Fibroblast of upper back skin (primary cell): ENCODE data around the gene GRIP2.
"Not testable (repeated sequence)": the region's sequence is repeated elsewhere in the genome, so short reads cannot be mapped to it uniquely, and the experiment has no call there.

Experiments used
- DNase-seq: peaks from one replicate; pipeline ENCODE4 v3.0.0-alpha.2; 2013

Gene GRIP2

DNA sequence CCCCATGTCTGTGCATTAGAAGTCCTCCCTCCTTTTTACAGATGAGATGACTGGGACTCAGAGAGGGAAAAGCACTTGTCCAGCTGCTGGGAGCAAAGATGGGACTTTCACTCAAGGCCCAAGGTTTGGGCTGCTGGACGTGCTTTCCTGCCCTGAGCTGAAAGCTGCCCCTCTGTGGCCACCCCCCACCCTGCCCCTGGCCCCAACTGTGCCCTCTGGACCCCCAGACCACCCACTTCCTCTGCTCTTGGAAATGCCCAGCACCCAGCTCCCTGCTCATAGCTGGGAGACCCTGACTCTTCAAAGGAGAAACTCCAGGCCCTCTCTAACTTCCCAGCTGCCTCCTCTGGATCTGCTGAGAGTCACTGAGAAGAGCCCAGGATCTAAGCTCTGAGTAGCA is 20.7 kb downstream of the GRIP2 start:
- no peak for DNase-seq

DNA sequence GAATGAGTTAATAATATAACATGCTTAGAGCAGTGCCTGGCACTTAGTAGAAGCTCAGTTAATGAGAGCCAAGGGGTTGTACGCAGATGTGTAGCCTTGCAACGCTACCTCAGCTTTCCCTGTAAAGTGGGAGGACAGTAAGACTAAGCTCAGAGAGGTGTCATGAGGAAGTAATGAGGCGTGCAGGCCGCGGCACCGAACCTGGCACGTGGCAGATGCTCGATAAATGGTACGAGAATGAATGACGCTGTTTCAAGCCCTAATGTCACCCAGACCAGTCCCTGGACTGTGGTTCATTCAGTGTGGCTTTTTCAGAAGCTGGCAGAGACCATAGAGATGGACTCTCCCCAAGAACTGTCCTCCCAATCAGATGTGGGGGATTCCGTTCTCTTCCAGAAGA is 21.2 kb downstream of the GRIP2 start:
- no peak for DNase-seq

DNA sequence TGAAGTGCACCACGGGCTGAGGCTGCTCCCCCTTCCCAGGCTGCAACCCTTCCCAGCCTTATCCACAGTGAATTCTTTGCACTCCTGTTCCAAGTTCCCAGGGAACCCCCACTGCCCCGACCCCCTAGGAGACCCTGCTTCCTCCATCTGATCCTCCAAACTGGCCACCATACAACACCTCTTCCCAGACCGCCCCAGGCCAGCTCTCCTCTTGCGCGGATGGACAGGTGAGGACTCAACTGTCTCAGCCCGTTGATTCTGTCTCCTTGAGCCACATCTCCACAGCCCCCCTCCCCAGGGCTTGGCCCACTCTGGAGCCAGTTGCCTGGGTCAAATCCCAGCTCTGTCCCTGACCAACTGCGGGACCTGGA is 21.7 kb downstream of the GRIP2 start:
- no peak for DNase-seq

DNA sequence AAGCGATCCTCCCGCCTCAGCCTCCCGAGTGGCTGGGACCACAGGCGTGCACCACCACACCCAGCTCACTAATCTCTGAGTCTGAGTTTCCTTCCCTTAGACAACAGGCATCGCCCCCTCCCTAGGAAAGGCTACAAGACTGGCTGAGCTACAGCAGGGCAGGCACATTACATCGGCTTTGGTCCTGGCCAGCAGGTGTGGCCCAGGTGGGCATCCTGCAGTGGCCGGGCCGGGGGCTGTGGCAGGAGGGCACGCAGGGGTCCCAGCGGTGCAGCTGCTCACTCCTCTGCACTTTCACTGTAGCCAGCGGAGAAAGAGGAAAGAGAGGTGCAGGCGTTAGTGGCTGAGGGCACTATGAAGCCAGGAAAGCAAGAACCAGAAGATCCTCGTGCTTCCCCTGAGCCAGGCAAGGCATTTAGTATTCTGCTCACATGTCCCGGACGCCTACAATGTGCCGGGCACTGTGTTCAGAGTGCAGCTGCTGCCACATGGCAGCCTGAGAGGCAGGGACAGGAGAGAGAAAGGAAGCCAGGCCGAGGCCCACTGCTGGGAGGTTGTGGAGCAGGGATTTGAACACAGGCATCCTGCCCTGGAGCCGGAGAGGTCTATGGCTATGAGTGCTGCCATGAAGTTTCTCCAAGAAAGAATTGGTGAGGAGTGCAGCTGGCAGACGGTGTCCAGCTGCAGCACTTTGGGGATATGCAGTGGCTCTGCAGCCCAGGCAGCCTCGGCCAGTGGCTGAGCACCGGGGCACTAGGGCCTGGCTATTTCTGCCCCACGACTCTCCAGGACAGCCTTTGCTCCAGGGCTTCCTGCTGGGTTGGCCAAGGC is 22.3 kb downstream of the GRIP2 start:
- no peak for DNase-seq

DNA sequence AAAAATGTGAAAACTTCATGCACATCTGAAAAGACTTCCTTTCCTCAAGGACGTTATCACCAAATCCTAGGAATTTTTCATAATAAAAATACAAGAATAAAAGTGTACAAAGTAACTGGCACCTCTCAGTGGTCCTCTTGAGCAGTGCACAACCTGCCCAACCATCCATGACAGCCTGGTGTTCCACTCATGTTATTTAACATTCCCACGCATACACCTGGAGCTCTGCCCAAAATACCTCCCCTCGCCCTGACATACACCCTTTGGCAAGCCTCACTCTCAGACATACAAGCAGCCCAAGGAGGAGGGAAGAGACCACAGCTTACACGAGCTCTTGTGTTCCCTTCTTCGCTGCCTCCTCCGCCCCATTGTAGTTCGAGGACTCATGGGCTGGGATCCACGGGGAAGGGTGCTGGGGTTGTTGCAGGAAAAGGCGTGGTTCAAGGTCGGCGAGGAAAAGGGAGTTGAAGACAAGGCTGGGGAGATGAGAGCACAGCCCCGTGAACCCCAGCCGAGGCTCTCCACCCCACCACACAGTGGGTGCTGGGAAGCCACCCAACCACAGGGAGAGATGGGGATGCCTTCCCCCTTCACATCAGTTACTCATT is 23.3 kb downstream of the GRIP2 start:
- DNase-seq: no peak

DNA sequence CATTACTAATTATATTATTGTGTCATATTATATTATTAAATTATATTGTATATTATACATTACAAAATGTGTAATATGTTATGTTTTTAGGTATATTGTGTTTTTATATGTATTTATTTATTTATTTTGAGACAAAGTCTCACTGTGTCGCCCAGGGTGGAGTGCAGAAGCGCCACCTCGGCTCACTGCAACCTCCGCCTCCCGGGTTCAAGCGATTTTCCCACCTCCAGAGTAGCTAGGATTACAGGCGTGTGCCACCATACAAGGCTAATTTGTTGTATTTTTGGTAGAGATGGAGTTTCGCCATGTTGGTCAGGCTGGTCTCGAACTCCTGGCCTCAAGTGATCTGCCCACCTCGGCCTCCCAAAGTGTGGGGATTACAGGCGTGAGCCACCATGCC is 24.6 kb downstream of the GRIP2 start:
- DNase-seq: not testable (repeated sequence)

DNA sequence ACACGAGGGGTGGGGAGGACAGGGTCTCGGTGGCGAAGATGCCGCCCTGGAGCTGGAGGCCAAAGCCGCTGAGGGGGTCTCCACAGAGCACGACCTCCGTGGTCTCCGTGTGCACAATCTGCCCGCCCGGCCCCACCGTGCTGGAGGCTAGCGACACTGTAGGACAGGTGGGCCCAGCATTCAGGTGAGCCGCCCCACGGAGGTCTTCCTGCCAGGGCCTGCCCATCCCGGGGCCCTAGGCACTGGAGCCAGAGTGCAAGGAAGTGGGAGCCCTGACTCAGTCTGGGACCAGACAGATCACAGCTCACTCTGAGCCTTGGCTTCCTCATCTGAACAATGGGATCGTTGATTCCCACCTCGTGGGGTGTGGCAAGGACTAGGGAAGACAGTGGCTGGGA is 25.8 kb downstream of the GRIP2 start:
- no peak for DNase-seq

DNA sequence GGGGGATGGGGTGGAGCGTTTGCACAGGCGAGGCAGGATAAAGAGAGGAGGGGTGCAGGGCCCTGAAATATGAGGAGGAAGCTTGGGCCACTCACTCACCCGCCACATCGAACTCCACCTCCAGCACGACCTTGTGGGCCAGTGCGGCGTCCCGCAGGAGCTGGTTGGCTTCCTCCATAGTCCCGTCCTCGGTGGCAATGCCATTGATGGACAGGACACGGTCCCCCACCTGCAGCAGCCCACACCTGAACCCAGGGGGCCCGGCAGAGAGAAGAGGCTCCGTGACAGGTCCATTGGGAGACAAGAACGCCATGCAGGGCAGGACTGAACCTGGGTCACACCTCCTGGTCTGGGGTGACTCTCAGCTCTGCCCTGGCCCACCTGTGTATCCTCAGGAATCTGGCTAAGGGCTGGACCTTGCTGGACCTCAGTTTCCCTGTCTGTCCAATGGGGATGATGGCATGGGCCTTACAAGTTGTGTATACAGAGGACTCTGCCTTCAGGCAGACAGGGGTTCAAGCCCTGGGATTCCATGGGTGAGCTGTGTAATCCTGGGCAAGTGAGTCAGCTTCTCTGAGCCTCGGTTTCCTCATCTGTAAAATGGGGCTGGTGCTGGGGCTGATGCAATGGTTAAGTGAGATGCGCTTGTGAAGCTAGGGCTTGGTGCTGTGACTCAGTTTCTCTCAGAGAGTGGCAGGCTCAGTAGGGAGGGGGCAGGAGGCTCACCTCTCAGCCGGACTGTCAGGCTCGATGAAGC is 26.4 kb downstream of the GRIP2 start:
- DNase-seq: no peak

DNA sequence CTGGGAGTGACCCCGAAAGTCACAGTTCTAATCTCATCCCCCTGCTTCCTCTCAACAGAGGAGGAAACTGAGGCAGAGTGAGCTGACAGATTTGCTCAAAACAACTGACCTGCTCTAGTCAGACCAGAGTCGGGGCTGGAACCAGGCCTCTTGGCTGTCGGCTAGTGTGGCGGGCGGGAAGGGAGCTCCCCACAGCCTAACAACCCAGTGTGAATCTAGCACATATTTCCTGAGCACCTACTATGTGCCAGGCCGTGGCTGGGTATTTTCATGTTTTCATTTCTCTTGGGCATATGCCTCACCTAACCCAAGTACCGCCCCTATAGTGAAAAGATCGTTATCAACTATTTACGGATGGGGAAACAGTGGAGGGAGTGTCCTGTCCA is 27.2 kb downstream of the GRIP2 start:
- no peak for DNase-seq

DNA sequence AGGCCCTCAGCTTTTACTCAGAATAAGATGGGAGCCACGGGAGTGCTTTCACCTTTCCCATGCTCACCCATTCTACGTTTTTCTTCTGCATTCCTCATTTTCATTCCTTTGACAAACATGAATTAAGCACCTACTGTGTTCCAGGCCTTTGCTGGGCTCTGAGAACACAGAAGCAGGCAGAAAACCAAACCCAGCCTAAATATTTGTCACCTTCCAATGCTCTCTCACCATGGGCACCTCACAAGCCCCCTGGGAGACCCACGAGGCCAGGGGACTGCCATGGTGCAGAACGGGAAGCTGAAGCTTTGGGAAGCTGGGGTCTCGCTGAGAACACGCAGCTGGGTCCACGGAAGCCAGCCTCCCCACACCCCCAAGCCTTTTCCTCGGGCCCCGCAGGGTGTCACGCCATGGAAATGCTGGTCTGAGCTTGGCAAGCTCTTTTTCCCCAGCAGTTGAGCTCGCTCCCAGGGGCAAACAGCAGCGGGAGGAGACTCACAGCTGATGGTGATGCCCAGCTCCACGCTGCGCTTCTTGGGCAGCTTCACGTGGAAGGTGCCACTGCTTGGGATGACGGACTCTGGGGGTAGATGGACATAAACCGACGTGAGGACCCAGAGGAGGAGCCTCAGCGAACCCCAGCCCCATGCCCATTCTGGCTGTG is 27.7 kb downstream of the GRIP2 start:
- no peak for DNase-seq

DNA sequence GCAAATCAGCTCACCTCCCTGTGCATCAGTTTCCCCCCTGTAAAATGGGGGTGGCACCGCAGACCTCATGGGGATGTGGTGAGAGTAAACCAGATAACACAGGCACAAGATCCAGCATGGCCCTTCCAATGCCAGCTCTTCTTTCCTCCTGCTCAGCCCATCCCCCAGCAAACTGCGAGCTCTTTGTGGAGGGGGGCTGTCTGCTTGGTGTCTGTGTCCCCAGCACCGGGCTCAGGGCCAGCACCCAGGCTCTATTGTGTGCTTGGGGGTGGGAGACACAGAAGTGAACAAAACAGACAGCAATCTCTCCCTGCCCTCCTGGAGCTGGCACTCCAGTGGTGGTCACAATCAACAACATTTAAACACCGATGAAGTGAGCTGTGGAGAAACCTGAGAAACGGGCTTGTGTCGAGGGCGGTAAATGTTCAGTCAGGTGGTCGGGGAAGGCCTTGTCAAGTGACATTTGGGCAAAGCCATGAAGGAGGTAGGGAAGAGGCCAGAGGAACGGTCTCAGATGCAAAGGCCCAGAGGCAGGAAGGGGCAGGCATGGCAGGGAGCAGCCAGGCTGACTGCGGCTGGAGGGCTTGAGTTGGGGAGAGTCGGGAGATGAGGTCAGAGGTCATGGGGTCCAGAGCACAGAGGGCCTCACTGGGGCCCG is 28.4 kb downstream of the GRIP2 start:
- no peak for DNase-seq

DNA sequence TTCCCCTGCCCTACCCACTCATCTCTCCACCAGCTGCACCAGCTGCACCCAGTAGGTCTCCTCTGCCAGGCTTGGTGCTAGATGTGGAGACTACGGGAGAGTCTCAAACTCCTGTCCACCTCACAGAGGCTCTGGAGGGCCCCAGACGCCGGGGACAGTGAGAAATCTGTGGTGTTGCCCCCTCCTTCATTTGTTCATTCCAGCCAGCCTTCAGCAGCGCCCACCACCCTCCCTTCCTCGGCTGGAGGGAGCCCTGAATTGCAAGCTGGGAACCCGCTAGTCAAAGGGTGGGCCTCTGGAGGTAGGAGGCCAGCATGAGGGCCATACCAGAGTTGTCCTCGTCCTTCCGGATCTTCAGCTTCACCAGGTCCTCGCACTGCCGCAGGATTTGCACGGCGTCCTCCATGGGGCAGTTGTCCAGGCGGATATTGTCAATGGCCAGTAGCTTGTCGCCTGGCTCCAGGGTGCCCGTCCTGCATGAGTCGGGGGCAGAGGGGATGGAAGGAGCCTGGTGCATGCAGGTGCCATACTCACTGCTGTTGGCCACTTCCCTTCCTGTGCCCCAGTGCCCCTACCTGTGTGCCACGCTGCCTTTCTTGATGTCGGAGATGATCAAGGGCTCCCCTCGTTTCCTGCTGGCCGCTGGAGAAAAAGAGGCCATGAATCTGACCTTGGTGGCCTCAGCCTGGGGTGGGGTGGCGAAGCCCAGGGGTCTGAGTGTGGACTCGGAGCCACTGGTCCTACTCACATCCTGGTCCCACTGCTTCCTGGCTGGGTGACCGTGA is 29.1 kb downstream of the GRIP2 start:
- no peak for DNase-seq

DNA sequence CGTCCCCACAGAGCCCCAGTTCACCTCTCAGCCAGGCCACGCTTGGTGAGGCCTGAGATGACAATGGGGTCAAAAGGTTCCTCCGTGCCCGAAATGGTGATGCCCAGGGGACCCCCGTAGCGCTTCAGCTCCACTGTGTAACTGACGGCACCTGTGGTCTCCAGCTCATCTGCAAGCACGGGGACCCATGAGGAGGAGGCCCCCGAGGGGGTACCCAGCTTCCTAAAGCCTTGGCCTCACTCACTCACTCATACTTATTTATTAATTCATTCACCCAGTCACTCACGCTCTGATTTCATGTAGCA is 30.4 kb downstream of the GRIP2 start:
- no peak for DNase-seq

DNA sequence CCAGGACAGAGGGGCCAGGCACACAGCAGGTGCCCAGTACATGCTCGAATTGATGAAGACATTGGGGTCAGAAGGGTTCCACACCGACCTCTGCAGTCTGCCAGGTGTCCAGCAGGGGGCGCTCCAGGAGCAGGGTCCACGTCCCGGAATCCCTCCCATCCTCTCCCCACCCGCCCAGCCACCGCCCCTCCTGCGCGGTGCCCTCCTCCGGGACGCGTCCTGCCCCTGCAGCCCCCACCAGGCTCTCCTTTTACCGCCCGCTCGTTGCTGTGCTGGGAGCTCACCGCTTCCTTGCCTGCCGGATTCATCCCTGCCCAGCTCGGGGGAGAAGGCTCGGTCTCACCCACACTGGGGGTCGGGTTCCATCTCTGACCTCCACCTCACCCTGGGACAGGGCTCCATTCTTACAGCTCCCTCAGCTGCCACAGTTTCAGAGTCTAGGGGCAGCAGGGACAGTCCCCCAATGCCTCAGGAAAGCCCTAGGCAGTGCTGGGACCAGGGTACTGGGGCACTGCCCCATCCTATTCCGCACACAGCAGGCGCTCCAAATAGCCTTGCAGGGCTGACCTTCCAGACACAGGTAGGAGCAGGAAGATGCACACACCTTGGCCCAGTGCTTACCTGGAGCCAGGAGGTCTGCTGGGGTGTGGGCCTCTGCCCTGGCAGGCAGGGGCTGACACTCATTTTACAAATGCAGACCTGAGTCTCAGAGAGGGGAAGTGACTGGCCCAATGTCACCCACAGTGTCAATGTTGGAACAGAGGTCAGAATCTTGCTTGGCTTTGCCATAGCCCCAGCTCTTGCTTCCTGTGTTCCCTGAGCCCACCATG is 31.0 kb downstream of the GRIP2 start:
- DNase-seq: peak; percentile 38

DNA sequence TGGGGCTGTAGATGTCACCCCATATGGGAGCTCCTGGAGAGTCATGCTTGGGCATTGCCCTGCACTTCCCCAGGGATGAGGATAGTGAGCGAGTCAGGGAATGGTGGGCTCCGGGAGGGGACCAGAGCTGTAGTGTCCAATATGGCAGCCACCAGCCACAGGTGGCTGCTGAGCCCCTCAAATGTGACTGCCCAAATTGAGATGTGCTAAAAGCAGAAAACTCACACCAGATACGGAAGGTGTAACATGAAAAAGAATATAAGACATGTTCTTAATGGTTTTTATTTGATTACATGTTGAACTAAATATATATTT is 31.7 kb downstream of the GRIP2 start:
- no peak for DNase-seq

DNA sequence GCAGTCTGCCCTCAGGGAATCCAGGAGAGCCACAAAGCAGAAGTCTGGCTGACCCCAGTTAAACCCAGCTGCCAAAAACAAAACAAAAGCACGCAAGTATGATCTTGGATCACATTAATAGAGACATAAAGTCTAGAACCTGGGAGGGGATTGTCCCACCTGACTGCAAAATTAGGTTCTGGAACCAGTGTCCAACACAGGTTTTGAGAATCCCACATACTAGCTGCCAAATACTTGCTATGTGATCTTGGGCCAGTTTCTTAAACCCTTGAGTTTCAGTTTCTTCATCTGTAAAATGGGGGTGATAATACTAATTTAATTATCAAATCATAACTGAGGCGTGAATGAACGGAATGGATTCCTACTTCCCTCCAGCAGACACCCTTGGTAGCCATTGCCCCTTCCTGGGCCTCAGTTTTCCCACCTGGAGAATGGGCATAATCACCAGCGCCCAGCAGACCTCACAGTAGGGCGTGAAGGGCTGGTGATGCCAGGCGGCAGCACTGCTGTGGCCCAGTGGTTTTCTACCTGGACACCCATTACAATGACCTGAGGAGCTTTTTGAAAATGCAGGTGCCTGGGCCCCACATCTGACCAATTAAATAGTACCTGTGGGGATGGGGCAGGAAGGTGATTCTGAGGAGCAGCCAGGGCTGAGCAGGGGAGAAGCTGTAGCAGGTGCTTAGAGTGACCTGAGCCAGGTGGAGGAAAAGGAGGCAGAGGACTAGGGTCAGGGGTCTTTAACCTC is 32.2 kb downstream of the GRIP2 start:
- no peak for DNase-seq

DNA sequence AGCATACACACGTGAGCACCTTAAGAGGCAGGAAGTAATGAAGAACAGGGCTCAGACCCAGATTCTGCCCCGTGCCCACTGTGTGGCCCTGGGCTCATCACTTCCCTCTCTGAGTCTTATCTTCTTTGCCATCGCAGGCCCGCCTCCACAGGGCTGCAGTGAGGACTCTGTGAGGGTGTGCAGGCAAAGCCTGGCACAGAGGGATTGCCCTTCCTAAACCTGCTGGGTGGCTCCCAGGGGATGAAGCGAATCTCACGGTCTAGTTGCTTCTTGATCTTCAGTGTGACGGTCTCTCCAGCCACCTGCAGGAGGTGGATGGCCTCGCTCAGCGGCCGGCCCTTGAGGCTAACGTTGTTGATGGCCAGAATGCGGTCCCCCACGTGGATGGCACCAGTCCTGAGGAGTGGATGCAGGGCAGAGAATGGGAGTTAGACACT is 32.8 kb downstream of the GRIP2 start:
- DNase-seq: no peak

DNA sequence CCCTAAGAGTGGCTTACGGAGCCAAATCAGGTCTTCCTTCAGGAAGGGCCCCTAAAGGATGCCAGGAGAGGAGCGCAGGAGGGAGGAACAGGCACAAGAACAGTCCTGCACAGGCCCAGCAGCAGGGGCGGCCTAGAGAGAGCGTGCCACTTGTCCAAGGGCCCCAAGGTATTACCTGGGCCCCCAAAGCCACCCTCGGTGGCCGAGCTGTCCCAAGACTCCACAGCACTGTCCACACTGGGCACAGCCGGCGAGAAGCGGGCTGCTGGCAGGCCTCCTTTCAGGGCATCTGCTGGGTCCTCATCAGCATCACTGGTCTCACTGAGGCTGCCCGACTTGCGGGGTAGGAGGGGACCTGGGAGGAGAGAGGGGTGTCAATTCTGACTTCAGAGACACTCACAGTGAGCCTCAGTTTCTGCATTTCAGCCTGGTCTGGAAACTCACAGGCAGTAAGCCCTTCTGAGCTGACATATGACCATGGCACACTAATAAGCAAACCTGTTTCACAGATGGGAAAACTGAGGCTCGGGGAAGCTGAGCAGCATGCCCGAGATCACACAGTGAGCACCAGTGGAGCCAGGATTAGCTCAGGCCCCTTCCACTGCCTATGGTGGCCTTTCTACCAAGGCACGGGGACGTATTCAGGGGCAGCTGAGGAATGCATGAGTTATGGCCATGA is 33.4 kb downstream of the GRIP2 start:
- no peak for DNase-seq

DNA sequence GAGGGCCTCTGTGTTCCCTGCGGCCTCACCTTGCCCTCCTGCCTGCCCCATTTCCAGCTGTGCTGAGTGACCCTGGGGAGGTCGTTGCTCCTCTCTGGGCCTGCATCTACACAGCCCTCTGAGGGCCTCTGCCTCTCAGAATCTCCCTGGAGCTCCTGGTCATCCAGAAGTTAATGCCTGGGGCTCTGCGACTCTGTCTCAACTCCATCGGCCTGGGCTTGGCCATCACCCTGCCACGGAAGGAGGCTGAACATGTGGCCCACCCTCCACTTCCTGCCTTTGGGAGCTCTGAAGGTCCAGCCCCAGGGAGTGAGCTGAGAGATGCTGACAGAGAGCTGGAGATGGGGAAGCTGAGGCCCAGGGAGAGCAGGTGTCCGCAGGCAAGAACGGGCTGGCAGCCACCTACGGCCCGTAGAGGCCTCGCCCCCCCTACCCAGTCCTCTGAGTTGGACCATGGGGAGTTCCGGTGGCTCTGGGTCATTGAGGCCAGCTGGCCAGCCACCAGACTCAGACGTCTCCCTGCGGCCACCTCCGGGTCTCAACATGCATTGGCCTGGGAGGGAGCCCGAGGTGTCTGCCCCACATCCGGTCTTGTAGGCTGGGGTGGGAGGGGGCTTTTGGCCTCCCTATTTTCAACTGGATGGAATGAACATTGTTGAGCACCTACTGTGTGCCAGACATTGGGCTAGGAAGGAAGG is 34.2 kb downstream of the GRIP2 start:
- DNase-seq: no peak
